Esophagus squamous epithelium (tissue), 4 donors: Measurements from ENCODE around the gene PLA2G2D.

Experiments
- POLR2A ChIP-seq, 4 donors: fragments of 450-650 bp; IDR thresholded peaks; one replicate each; pipeline ENCODE4 v1.6.1; 2017; ENCODE audit warnings: antibody characterized with exemption in 4 of 4, mild to moderate bottlenecking in 4 of 4, moderate library complexity in 3 of 4
- TF ChIP-seq, protein P1 (sequence below), 6 experiments: fragments of 450-650 bp in 4 of 6; fragments of 200-600 bp in 2 of 6; sonication (generic) in 2 of 6; IDR thresholded peaks; one replicate each; pipeline ENCODE4 v1.5.1; 2016 to 2019; ENCODE audit warnings: antibody characterized with exemption in 6 of 6, mild to moderate bottlenecking in 4 of 6, moderate library complexity in 4 of 6

- TF ChIP-seq, protein P1, sequence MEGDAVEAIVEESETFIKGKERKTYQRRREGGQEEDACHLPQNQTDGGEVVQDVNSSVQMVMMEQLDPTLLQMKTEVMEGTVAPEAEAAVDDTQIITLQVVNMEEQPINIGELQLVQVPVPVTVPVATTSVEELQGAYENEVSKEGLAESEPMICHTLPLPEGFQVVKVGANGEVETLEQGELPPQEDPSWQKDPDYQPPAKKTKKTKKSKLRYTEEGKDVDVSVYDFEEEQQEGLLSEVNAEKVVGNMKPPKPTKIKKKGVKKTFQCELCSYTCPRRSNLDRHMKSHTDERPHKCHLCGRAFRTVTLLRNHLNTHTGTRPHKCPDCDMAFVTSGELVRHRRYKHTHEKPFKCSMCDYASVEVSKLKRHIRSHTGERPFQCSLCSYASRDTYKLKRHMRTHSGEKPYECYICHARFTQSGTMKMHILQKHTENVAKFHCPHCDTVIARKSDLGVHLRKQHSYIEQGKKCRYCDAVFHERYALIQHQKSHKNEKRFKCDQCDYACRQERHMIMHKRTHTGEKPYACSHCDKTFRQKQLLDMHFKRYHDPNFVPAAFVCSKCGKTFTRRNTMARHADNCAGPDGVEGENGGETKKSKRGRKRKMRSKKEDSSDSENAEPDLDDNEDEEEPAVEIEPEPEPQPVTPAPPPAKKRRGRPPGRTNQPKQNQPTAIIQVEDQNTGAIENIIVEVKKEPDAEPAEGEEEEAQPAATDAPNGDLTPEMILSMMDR (IDR thresholded peaks at IDR 0.05) = no peak
- no peak for TF ChIP-seq POLR2A (IDR thresholded peaks at IDR 0.05)
These were observed 12.0 kb downstream of the PLA2G2D start for GRCh38 chr1:20107351-20107750.
